Measurements from ENCODE around the gene EPB41L2.

EPB41L2 gene

DNA sequence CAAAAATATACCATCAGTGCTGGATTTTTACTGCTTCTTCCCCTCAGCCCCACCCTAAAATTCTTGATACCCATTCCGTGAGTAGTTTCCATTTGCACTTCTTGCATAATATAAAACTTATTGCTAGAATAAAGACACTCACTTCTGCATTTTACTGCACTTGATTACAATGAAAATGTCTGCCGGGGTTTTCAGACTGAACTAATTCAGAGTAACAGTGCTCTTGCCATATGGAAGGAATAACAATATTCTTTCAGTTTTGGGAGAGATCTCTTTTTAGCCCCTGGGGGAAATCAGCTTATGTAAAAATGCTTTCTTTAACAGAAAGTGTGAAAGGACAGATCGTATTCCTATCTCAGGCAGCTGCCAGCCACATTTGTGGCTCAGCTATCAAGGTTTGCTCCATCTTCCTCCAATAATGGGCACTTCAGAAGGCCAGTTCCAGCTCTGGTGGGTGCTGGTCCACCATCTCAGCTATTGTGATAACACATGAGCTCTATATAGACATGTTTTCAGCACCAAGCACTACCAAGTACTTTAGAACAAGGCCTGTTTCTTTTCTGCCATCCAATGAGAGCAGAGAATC, 226.9 kb downstream of the EPB41L2 start:
- no peak for DNase-seq (ENCODE audit: low spot score)
- TF ChIP-seq, protein P1, sequence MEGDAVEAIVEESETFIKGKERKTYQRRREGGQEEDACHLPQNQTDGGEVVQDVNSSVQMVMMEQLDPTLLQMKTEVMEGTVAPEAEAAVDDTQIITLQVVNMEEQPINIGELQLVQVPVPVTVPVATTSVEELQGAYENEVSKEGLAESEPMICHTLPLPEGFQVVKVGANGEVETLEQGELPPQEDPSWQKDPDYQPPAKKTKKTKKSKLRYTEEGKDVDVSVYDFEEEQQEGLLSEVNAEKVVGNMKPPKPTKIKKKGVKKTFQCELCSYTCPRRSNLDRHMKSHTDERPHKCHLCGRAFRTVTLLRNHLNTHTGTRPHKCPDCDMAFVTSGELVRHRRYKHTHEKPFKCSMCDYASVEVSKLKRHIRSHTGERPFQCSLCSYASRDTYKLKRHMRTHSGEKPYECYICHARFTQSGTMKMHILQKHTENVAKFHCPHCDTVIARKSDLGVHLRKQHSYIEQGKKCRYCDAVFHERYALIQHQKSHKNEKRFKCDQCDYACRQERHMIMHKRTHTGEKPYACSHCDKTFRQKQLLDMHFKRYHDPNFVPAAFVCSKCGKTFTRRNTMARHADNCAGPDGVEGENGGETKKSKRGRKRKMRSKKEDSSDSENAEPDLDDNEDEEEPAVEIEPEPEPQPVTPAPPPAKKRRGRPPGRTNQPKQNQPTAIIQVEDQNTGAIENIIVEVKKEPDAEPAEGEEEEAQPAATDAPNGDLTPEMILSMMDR (IDR thresholded peaks at IDR 0.05; ENCODE audit: extremely low read depth, missing control alignments): no peak

DNA sequence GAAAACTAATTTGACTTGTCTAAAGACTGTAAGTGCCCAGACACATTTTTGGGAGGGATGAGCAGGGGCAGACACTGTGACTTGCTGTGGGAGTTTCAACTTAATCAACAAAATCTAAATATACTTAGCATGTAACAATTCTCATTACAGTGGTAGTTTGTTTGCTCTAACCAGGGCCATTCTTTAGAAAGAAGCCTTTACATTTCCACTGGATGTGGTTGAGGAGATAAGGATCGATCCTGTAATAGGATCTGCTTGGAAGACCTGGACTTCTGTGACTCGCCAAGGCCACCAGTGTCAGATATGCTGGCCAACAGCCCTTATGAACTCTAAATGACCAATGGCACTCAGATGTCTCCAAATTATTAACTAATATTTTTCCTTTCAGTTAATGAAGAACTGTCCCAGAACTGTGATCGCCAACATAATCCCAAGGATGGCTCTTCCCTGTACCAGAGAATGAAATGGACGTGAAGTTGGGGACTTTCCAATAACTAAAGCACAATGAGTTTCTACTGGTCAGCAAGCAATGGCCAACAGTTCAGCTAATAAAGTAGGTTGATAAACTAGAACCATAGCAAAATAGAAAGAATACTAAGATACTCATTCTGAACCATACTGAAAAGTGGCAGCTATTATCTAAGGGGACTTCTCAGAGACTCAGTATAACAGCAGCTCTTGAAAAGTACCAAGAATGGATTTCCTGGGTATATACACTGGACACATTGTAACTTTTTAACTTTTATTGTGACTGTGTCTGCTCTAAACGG, 228.4 kb downstream of the EPB41L2 start:
- TF ChIP-seq, protein P1 (IDR thresholded peaks at IDR 0.05; ENCODE audit: extremely low read depth, missing control alignments): no peak
- no peak for DNase-seq (ENCODE audit: low spot score)

DNA sequence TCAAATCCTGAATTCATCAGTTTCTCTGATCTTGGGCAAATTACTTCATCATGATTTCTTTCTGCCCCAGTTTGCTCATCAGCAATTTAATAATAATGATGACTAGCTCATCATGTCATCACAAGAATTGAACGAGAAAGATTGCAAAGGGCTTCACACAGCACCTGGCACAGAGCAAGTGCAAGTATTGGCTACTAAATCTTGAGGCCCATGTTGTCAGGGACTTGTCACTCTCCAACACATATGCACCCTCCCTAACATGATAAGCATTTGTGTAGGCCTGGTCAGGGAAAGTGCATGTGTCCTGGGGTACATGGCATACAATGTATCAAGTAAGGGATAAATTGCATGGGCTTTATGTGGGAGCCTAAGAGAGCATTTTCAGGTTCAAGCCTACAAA, 229.5 kb downstream of the EPB41L2 start:
- no peak for DNase-seq (ENCODE audit: low spot score)
- TF ChIP-seq, protein P1 (IDR thresholded peaks at IDR 0.05; ENCODE audit: extremely low read depth, missing control alignments): no peak

DNA sequence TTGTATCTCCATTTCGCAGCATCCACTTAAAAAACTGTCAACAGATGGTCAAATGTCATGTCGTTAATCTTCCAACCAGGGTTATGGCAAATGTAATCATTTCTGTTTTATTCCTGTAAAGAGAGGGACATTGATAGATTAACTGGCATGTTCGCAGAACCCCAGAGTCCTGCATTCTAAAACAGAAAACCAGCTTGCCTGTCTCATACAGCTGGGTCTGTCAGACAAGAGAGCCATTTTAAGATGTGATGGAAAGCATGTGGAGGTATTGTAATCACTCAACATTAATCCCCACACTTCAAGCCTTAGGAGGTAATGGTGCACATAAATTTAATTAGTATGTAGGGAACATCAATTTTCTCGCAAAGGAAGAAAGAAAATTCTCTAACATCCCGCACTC, 231.4 kb downstream of the EPB41L2 start:
- TF ChIP-seq, protein P1 (IDR thresholded peaks at IDR 0.05; ENCODE audit: extremely low read depth, missing control alignments): no peak
- DNase-seq (ENCODE audit: low spot score): no peak

DNA sequence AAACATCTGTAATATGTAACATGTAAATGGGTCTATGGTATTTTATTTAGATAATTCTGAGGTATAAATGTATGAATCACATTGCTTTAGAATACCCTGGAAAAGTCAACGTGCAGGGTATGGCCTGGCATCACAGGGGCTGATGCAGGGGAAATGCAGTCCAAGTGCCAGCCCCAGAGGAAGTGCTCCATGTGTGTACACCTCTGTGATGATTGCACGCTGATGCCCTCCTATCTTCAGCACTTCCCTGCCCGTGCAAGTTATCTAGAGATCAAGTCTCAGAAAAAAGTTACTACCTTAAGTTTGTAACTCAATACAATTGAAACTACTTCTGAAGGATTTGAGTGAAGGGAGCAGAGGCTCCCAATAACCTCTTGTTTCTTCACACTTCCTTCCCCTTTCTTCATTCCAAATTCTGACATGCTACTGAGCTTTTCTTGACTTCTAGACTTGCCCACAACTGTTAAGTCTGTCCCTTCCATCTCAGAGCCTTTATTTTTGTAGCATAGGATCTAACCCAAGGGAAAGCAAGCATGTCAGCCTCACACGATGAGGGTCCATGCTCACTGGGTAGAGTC, 233.6 kb downstream of the EPB41L2 start:
- DNase-seq (ENCODE audit: low spot score): no peak
- TF ChIP-seq, protein P1 (IDR thresholded peaks at IDR 0.05; ENCODE audit: extremely low read depth, missing control alignments): no peak

DNA sequence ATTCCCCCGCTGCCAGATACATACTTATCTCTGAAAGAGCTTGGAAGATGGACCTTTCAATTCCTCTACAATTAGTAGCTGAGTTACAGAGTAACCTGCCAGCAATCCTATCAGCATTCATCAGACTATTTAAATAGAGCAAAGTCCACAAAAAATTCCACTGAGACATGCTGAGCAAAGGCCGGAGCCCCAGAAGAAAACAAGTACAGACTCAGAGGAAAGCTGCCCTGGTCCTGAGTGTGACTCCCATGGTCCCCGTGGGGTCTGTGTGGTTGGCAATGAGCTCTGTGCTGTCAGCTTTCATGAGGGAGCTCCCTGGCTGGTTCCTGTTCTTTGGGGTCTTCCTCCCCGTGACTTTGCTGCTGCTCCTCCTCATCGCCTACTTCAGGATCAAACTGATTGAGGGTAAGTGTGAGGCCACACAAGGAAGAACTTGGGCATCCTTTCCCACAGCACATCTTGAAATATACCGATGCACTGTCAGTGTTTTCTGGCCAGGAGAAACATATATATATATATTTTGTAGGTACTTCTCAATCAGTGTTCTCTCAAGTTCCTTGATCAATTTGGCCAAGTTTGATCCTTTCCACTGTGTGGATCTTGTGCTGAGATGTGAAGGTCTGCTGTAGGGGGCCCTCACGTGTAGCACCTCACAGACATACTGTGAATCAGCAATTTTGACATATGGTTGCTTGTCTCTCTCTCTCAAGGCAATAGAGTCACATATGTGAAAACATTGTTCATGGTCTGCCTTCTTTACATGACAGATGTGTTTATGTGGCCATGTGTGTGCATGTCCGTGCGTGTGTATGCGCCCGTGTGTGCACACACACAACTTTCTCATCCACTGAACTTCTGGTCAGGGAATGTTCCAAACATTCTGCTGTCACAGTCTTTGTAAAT, 235.5 kb downstream of the EPB41L2 start, which contains the start of gene SMLR1:
TSS of gene SMLR1 (plus strand) at position 160 of the 903 bp plus-strand sequence. CDS start at position 168, 8 bp downstream.
- no peak for DNase-seq (ENCODE audit: low spot score)

More for the DNA sequence above, 235.5 kb downstream of the EPB41L2 start, which contains the start of gene SMLR1:
- TF ChIP-seq, protein P1 (IDR thresholded peaks at IDR 0.05; ENCODE audit: extremely low read depth, missing control alignments): no peak

Data from GM20000 (cell line).